Limb (tissue), 2 donors: ENCODE results near the gene EFR3B.
"Not testable (repeated sequence)": the region's sequence is repeated elsewhere in the genome, so short reads cannot be mapped to it uniquely, and the experiment has no call there.

Experiments used
- DNase-seq, 2 donors: peaks; one replicate each; pipeline ENCODE4 v3.0.0-alpha.2; 2016; ENCODE audit errors: extremely low spot score in 2 of 2

EFR3B gene

GRCh38 chr2:25104736-25105135, 62.9 kb downstream of the EFR3B start:
- DNase-seq: no peak

DNA sequence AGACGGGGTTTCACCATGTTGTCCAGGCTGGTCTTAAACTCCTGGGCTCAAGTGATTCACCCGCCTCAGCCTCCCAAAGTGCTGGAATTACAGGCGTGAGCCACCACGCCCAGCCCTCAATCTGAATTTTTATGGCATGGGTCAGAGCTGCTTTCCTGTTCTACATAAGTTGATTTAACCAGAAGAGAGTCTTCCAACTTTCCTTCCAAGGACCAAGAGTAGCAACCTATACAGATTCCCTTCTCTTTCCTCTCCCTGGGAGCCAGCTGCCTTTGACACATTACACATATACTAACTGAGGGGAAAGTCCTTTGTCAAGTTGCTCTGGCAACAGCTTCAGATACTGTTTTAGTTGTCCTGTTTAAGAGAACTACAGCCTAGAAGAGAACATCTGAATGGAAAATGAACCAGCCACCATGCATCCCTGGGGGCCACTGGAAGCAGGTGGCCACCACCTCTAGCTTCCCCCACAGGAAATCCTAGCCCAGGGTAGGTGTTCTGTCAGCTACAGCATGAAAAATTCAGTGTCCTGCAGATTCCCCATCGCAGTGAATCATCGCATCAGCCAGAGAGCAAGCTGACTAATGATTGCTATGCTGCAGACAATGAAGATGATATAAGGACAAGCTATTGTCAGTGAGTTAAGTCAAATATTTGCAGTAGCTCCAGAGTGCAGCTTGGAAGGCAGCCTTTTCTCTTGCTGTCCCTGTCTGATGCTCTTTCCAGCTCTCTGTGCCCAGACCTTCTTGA, 63.6 kb downstream of the EFR3B start:
- DNase-seq: no peak

DNA sequence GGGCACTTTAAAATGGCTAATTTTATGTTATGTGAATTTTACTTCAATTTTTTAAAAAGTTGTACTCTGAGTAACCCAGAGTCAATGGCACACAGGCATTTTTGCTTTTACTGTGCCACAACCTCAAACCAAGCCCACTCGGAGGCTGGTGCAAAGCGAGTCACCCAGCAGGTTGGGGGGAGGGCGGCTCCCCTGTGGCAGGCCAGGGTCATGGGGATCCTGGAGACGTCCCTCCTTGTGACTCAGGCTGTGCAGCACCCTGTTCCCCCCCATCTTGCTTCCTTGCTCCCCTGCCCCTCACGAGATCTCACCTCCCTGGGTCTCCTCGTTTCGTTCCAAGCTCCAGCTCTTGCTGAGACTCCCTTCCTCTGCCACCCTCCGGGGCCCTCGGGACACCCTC, 67.9 kb downstream of the EFR3B start:
- no peak for DNase-seq

DNA sequence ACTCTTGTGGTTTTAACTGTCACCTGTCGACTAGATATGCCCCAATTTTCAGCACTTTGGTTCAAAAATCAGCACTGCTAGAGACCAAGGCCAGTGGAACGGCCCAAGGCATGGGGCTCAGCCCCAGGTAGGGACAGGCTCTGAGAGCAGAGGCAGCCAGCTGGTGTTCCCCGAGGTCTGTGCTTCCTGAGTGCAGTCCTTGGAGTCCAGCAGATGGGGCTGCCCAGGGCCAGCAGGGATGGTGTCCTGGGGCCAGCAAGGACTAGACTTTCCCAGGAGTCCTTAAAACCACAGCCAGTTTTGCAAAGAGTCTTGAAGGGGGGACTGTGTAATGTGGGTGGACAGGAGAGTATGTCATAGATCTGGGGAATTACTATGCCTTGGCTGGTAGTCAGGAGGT, 70.2 kb downstream of the EFR3B start:
- no peak for DNase-seq

DNA sequence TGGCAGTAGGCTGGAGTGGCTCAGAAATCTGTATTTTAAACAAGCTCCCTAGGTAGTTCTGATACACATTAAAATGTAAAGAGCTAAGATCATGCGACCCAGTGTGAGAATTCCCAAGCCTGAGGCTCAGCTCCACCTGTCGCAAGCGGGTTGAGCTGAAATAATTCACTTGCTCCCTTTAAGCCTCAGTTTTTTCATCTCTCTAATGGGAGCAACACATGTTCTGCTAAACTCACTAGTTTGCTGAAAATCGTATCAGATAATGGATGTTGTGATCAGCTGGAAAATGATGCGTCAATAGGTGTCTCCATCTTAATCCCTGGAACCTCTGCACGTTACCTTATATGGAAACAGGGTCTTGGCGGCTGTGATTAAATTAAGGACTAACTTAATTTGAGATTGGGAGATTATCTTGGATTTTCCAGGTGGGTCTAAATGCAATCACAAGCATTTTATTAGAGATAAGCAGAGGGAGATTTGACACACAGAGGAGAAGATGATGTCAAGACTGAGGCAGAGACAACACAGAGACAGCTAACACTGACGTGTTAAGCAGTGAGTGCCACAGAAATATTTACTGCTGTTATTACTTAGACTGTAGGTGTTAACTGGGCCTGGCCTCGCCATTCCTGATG, 73.5 kb downstream of the EFR3B start:
- DNase-seq: no peak

GRCh38 chr2:25115902-25116301, 74.0 kb downstream of the EFR3B start:
- DNase-seq: no peak

DNA sequence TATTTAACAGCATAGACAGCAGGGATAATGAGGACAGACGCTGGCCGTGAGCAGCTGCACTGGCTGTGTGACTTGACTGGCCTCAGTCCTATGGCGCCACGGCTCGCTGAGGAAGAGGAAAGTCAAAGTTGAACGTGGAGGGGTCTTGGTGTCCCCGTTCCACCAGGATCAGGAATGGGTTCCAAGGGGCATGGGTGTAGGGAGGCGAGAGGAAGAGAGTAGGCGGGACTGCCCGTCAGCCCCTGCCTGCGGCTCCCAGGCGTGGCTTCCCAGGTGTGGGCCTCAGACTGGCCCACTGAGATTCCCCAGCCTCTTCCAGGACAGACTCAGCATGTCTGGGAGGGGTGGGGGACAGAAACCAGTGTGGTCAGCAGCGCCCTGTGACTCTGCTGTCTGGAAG, 75.1 kb downstream of the EFR3B start:
- DNase-seq: no peak

- no peak for DNase-seq
Observed at GRCh38 chr2:25119263-25119662, 77.4 kb downstream of the EFR3B start.

- DNase-seq: no peak
Observed at GRCh38 chr2:25122367-25122766, 80.5 kb downstream of the EFR3B start.

GRCh38 chr2:25123682-25124081, 81.8 kb downstream of the EFR3B start:
- no peak for DNase-seq

DNA sequence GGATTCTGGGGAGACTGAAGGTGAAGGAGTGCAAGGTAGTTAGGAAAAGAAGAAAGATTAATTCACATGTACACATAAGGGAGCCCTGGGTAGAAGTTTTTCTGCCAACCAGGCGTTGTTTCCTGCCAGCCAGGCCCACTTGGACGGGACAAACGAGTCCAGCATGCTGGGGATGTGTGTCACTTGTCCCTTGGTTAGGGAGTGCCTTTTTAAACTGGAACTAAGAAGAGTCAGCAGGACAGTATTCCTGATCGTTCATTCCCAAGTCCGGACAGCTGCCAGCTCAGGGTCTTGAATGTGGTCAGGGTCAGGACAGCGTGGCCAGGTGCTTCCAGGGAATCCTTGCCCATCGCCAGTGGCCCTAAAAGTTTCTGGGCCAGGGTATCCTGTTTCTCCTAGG, 83.3 kb downstream of the EFR3B start:
- no peak for DNase-seq

DNA sequence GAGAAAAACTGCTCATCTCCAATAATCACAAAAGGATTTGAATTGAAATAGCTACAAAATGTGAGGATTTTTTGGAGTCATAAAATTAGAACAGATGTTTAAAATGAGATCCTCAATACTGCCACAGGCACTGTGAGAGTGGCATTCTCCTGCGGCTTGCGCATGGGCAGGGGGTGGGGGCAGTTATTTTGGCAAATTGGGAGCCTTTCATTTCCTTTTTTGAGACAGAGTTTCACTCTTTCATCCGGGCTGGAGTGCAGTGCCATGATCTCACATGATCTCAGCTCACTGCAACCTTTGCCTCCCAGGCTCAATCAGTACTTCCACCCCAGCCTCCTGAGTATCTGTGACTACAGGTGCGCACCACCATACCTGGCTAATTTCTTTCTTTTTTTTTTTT, 84.1 kb downstream of the EFR3B start:
- no peak for DNase-seq

DNA sequence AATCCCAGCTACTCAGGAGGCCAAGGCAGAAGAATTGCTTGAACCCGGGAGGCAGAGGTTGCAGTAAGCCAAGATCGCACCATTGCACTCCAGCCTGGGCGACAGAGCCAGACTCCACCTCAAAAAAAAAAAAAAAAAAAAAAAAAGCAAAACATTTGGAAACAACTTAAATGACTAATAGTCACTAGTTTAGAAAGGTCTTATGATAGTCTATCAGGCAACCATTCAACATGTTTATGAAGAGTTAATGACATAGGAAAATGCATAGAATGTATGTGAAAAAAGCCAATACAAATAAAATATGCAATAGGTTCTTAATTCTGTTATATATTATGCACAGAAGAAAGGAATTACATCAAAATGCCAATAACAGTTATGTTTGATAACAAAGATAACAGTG, 85.2 kb downstream of the EFR3B start:
- not testable (repeated sequence) for DNase-seq

GRCh38 chr2:25127646-25128045, 85.8 kb downstream of the EFR3B start:
- DNase-seq: no peak

DNA sequence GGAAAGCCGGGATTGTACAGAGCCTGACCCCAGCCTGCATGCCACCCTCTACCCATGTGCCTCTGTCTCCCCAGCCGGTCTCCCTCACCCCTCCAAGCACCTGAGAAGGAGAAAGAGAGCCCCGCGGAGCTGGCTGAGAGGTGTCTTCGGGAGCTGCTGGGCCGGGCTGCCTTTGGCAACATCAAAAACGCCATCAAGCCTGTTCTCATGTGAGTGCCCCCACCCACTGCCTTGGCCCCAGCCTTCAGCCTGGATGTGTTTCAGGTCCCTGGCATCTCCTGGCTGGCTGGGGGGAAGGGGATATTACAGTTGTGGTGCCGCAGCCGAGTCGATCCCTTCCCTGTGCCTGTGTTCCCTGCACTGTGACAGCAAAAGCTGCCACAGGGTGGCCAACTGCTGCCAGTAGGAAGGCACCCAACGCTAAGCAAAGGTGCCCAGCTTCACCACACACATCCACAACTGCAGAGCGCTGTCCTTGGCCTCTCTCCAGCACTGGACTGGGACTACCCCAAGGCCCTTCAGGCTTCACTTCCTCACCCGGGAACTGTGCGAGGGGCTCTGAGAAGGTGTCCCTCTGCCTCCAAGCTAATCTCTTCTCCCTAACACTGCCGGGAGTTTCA, 88.1 kb downstream of the EFR3B start:
- DNase-seq: no peak

GRCh38 chr2:25131253-25131566, 89.3 kb downstream of the EFR3B start:
- no peak for DNase-seq

DNA sequence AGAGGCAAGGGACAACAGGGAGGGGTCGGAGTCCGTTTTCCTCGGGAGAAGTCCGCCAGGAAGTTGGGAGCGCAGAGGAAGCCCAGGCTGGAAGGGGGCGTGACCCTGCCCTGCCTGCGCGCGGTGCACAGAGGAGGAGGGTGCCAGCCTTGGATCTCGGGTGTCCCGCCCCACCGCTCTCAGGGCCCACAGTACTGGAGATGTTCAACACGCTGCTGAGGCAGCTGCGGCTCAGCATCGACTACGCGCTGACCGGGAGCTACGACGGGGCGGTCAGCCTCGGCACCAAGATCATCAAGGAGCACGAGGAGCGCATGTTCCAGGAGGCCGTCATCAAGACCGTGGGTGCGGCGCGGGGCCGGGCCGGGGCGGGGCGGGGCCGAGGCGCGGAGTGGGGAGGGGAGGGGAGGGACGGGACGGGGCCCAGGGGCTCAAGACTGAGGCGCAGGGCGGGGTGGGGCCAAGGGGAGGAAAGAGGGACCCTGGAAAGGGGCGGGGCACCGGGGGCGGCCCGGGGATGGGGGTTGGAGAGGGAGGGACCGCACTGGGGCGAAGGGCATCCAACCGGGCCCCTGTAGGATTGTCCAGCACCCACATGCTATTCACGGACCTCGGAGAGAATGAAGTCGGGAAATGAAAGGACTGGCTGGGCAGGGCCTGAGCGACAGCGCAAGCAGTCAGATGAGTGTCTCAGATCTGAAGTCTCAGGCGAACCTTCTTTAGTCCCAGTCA, 89.9 kb downstream of the EFR3B start:
- peak in 1 of 2 donors; percentile 47 for DNase-seq

DNA sequence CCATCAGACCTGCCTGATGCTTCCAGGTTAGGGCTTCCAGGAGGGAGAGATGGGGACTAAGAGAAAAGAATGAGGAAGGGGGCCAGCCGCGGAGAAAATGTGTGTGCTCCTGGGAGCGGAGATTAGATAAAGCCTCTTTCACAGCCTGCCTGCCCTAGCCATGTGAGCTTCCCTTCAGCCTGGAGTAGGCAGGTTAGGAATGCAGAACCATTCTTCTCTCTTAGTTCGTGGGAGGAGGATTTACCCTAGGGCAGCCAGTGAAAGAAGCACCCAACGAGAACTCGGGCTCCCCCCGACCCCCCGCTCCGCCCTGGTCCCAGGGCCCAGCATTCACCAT, 90.4 kb downstream of the EFR3B start:
- DNase-seq: no peak

DNA sequence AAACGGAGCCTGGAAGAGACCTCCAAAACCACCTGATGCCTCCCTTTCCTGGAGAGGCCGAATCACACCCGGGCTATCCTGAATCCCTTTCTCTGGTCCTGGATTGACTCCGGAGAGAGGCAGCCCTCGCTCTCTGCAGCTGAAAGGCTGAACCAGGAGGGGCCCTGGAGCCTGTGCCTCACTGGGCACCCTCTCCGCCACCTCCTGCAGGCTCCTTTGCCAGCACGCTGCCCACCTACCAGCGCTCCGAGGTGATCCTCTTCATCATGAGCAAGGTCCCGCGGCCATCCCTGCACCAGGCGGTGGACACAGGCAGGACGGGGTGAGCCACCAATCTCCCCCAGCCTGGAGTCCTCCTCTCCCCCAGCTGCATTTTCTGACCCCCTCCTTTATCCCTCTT, 90.8 kb downstream of the EFR3B start:
- DNase-seq: no peak

DNA sequence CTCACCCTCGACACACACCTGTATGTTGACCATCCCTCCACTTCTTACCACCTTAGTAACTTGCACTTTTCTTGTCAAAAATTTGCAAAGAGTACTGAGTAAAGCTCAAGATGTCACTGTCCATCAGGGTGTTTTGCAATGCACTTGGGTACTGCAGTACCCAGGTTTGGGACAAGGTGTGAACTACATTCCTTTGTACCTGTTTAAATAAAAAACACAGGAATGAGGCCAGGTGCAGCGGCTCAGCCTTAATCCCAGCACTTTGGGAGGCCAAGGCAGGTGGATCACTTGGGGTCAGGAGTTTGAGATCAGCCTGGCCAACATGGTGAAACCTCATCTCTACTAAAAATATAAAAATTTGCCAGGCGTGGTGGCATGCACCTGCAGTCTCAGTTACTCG, 98.7 kb downstream of the EFR3B start:
- DNase-seq: not testable (repeated sequence)

- no peak for DNase-seq
Observed at GRCh38 chr2:25141120-25141519, 99.2 kb downstream of the EFR3B start.

- DNase-seq: no peak
Observed at GRCh38 chr2:25145803-25146202, 103.9 kb downstream of the EFR3B start.

DNA sequence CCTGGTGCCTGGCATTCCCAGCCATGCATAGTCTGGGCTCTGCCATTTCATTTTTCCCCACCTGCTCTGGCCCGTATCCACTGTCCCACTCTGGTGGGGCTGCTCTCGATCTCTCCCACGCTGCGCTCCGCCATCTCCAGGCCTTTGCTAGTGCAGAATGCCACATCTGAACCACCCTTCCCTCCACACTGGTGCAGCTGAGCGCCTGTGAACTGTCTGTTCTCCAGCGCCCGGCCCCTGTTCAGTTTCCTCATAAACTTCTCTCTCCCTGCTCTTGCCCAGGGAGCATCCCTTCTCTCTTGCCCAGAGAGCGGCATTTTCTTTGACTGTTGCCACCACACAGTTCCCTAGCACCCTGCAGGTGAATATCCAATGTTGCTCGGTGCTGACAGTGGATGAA, 105.0 kb downstream of the EFR3B start:
- no peak for DNase-seq
